ENCODE measurements around the gene CDH6.

CDH6 gene

GRCh38 chr5:31196309-31196708, 2.8 kb downstream of the CDH6 start:
- Histone ChIP-seq H3K4me1 (ENCODE audit: control insufficient read depth in 1 of 2, insufficient read depth in 1 of 2, low read depth in 1 of 2, low read length in 1 of 2) (no peaks in the 10 kb centered on the region), H3K36me3 (no peaks in the 10 kb centered on the region), H3K4me3 (ENCODE audit: low read depth in 1 of 2, low read length in 1 of 2) (no peak overlapping the region), H3K27ac (no peak overlapping the region), H3K9me3 (no peaks in the 10 kb centered on the region), H3K27me3 (peaks cover 77% of the 10 kb centered on the region)
- TF ChIP-seq CTCF (IDR thresholded peaks at IDR 0.05): no peak

GRCh38 chr5:31197183-31197582, 3.7 kb downstream of the CDH6 start:
- Histone ChIP-seq H3K4me1 (ENCODE audit: control insufficient read depth in 1 of 2, insufficient read depth in 1 of 2, low read depth in 1 of 2, low read length in 1 of 2) (no peaks in the 10 kb centered on the region), H3K27me3 (peaks cover 68% of the 10 kb centered on the region), H3K27ac (no peak overlapping the region), H3K9me3 (no peaks in the 10 kb centered on the region), H3K36me3 (no peaks in the 10 kb centered on the region), H3K4me3 (ENCODE audit: low read depth in 1 of 2, low read length in 1 of 2) (no peak overlapping the region)
- TF ChIP-seq CTCF (IDR thresholded peaks at IDR 0.05): no peak

GRCh38 chr5:31204958-31205357, 11.5 kb downstream of the CDH6 start:
- Histone ChIP-seq H3K4me3 (ENCODE audit: low read depth in 1 of 2, low read length in 1 of 2) (no peak overlapping the region), H3K27me3 (peaks cover 2% of the 10 kb centered on the region), H3K27ac (no peak overlapping the region), H3K4me1 (ENCODE audit: control insufficient read depth in 1 of 2, insufficient read depth in 1 of 2, low read depth in 1 of 2, low read length in 1 of 2) (no peaks in the 10 kb centered on the region), H3K9me3 (no peaks in the 10 kb centered on the region), H3K36me3 (no peaks in the 10 kb centered on the region)
- no peak for TF ChIP-seq CTCF (IDR thresholded peaks at IDR 0.05)

- H3K9me3 ChIP-seq: no peaks in the 10 kb centered on the region
- H3K4me1 ChIP-seq (ENCODE audit: control insufficient read depth in 1 of 2, insufficient read depth in 1 of 2, low read depth in 1 of 2, low read length in 1 of 2): no peaks in the 10 kb centered on the region
- H3K27me3 ChIP-seq: no peaks in the 10 kb centered on the region
- H3K4me3 ChIP-seq (ENCODE audit: low read depth in 1 of 2, low read length in 1 of 2): no peak overlapping the region
- no peak overlapping the region for H3K27ac ChIP-seq
- TF ChIP-seq CTCF (IDR thresholded peaks at IDR 0.05): no peak
- no peaks in the 10 kb centered on the region for H3K36me3 ChIP-seq
Observed at GRCh38 chr5:31208043-31208442, 14.6 kb downstream of the CDH6 start.

- no peaks in the 10 kb centered on the region for H3K27me3 ChIP-seq
- no peaks in the 10 kb centered on the region for H3K36me3 ChIP-seq
- no peak for TF ChIP-seq CTCF (IDR thresholded peaks at IDR 0.05)
Observed at GRCh38 chr5:31209334-31209733, 15.8 kb downstream of the CDH6 start.

GRCh38 chr5:31211098-31211497, 17.6 kb downstream of the CDH6 start:
- TF ChIP-seq CTCF (IDR thresholded peaks at IDR 0.05): no peak
- Histone ChIP-seq H3K27me3 (no peaks in the 10 kb centered on the region), H3K27ac (no peak overlapping the region), H3K36me3 (no peaks in the 10 kb centered on the region), H3K9me3 (no peaks in the 10 kb centered on the region), H3K4me1 (ENCODE audit: control insufficient read depth in 1 of 2, insufficient read depth in 1 of 2, low read depth in 1 of 2, low read length in 1 of 2) (no peaks in the 10 kb centered on the region), H3K4me3 (ENCODE audit: low read depth in 1 of 2, low read length in 1 of 2) (no peak overlapping the region)

More at GRCh38 chr5:31209334-31209733, 15.8 kb downstream of the CDH6 start:
- Histone ChIP-seq H3K4me1 (ENCODE audit: control insufficient read depth in 1 of 2, insufficient read depth in 1 of 2, low read depth in 1 of 2, low read length in 1 of 2) (no peaks in the 10 kb centered on the region), H3K4me3 (ENCODE audit: low read depth in 1 of 2, low read length in 1 of 2) (no peak overlapping the region), H3K9me3 (no peaks in the 10 kb centered on the region), H3K27ac (no peak overlapping the region)

Measured in neutrophil (primary cell).